Astrocyte (in vitro differentiated cells and primary cell): ENCODE data around the gene PROKR1. TPM values are rescaled to one million over a fixed set of nuclear protein-coding genes. Genes with fewer than 3 reads are reported as not detected.

Experiments used
- DNase-seq: peaks from one replicate; pipeline ENCODE4 v3.0.0-alpha.2; 2010; ENCODE audit warnings: low read depth
- FAIRE-seq: peaks from 2 replicates; lab custom pipeline; 2011; peaks lifted over from hg19 to GRCh38; lab: Jason Lieb, UNC
- H2AFZ ChIP-seq: 2 replicates; pipeline ENCODE4 v1.6.0; 2012; ENCODE audit warnings: low read depth, low read length, inconsistent platforms
- H3K27ac ChIP-seq: 2 replicates; pipeline ENCODE4 v1.5.1; 2011; ENCODE audit warnings: low read depth, low read length, inconsistent platforms
- H3K27me3 ChIP-seq: 2 replicates; pipeline ENCODE4 v1.6.0; 2011; ENCODE audit warnings: low read length, inconsistent platforms; ENCODE audit not compliant: insufficient read depth
- H3K36me3 ChIP-seq: 2 replicates; pipeline ENCODE4 v1.5.1; 2011; ENCODE audit warnings: low read length, inconsistent platforms; ENCODE audit not compliant: insufficient read depth
- H3K4me1 ChIP-seq: 2 replicates; pipeline ENCODE4 v1.5.1; 2011; ENCODE audit warnings: low read length, inconsistent platforms; ENCODE audit not compliant: insufficient read depth
- H3K4me2 ChIP-seq: 2 replicates; pipeline ENCODE4 v1.6.0; 2012; ENCODE audit warnings: low read length, inconsistent platforms
- H3K4me3 ChIP-seq: 2 replicates; pipeline ENCODE4 v1.5.1; 2011; ENCODE audit warnings: low read depth, mild to moderate bottlenecking, low read length, inconsistent platforms; ENCODE audit not compliant: insufficient read depth
- H3K79me2 ChIP-seq: 2 replicates; pipeline ENCODE4 v1.6.0; 2012; ENCODE audit warnings: mild to moderate bottlenecking, low read length, inconsistent platforms; ENCODE audit not compliant: insufficient read depth
- H3K9ac ChIP-seq: 2 replicates; pipeline ENCODE4 v1.6.0; 2012; ENCODE audit warnings: mild to moderate bottlenecking, low read length, inconsistent platforms
- H3K9me3 ChIP-seq: 2 replicates; pipeline ENCODE4 v1.5.1; 2012; ENCODE audit warnings: low read depth, mild to moderate bottlenecking, low read length, inconsistent platforms; ENCODE audit not compliant: insufficient read depth
- H4K20me1 ChIP-seq: 2 replicates; pipeline ENCODE4 v1.6.0; 2012; ENCODE audit warnings: low read length, inconsistent platforms; ENCODE audit not compliant: insufficient read depth
- H3K27ac Mint-ChIP-seq: one replicate; pipeline ENCODE4 v1.8.0; 2021; ENCODE audit warnings: mild to moderate bottlenecking, mixed read lengths; ENCODE audit not compliant: unreplicated experiment
- H3K27me3 Mint-ChIP-seq: one replicate; pipeline ENCODE4 v1.8.0; 2021; ENCODE audit warnings: low read depth, mixed read lengths; ENCODE audit not compliant: unreplicated experiment
- H3K36me3 Mint-ChIP-seq: one replicate; pipeline ENCODE4 v1.8.0; 2021; ENCODE audit warnings: low read depth, mixed read lengths; ENCODE audit not compliant: unreplicated experiment
- H3K4me1 Mint-ChIP-seq: one replicate; pipeline ENCODE4 v1.8.0; 2021; ENCODE audit warnings: low read depth, mixed read lengths; ENCODE audit not compliant: unreplicated experiment
- H3K4me3 Mint-ChIP-seq: one replicate; pipeline ENCODE4 v1.8.0; 2021; ENCODE audit warnings: mild to moderate bottlenecking, moderate library complexity, mixed read lengths; ENCODE audit not compliant: unreplicated experiment
- H3K9me3 Mint-ChIP-seq: one replicate; pipeline ENCODE4 v1.8.0; 2021; ENCODE audit warnings: mild to moderate bottlenecking, mixed read lengths; ENCODE audit not compliant: unreplicated experiment
- EZH2 ChIP-seq: IDR thresholded peaks from 2 replicates; pipeline ENCODE4 v1.6.1; 2012; ENCODE audit warnings: mild to moderate bottlenecking, low read length, inconsistent platforms; ENCODE audit not compliant: insufficient read depth
- total RNA-seq: library from RNA; stranded (reverse); gene quantifications from 2 replicates; pipeline ENCODE4 v1.2.1, GENCODE V29; 2021
- TF ChIP-seq, protein P1 (sequence below): IDR thresholded peaks from 2 replicates; pipeline ENCODE4 v1.5.1; 2011; ENCODE audit warnings: low read depth, mild to moderate bottlenecking, inconsistent platforms, low read length, moderate library complexity; ENCODE audit not compliant: insufficient read depth

Gene PROKR1
- total RNA-seq, 1 donor from 2014 or later, result 0.05 TPM

GRCh38 chr2:68653034-68653433 lies 9.7 kb downstream of the PROKR1 start:
- Histone ChIP-seq H4K20me1 (no peaks in the 10 kb centered on the region), H2AFZ (no peak overlapping the region), H3K27me3 (peaks cover 15% of the 10 kb centered on the region), H3K79me2 (no peaks in the 10 kb centered on the region), H3K36me3 (no peaks in the 10 kb centered on the region), H3K9ac (no peak overlapping the region), H3K27ac (no peak overlapping the region), H3K4me1 (peaks cover 14% of the 10 kb centered on the region), H3K9me3 (peaks cover 3% of the 10 kb centered on the region), H3K4me2 (peak overlapping the region; percentile 74), H3K4me3 (no peak overlapping the region)
- peak overlapping the region; percentile 28 for H3K27ac Mint-ChIP-seq
- H3K4me1 Mint-ChIP-seq, result peaks cover 11% of the 10 kb centered on the region
- H3K27me3 Mint-ChIP-seq, result peaks cover 19% of the 10 kb centered on the region
- no peak overlapping the region for H3K4me3 Mint-ChIP-seq
- DNase-seq (peak; percentile 13), FAIRE-seq (no peak)
- H3K9me3 Mint-ChIP-seq, result peaks cover 1% of the 10 kb centered on the region
- H3K36me3 Mint-ChIP-seq, result no peaks in the 10 kb centered on the region
- TF ChIP-seq, protein P1, sequence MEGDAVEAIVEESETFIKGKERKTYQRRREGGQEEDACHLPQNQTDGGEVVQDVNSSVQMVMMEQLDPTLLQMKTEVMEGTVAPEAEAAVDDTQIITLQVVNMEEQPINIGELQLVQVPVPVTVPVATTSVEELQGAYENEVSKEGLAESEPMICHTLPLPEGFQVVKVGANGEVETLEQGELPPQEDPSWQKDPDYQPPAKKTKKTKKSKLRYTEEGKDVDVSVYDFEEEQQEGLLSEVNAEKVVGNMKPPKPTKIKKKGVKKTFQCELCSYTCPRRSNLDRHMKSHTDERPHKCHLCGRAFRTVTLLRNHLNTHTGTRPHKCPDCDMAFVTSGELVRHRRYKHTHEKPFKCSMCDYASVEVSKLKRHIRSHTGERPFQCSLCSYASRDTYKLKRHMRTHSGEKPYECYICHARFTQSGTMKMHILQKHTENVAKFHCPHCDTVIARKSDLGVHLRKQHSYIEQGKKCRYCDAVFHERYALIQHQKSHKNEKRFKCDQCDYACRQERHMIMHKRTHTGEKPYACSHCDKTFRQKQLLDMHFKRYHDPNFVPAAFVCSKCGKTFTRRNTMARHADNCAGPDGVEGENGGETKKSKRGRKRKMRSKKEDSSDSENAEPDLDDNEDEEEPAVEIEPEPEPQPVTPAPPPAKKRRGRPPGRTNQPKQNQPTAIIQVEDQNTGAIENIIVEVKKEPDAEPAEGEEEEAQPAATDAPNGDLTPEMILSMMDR, result no peak
- no peak for TF ChIP-seq EZH2

GRCh38 chr2:68653538-68653982 lies 10.2 kb downstream of the PROKR1 start:
- peak overlapping the region; percentile 74 for H3K4me2 ChIP-seq
- Mint-ChIP-seq H3K27me3 (peaks cover 21% of the 10 kb centered on the region), H3K4me1 (peaks cover 11% of the 10 kb centered on the region), H3K9me3 (peaks cover 1% of the 10 kb centered on the region), H3K27ac (peak overlapping the region; percentile 59), H3K4me3 (no peak overlapping the region), H3K36me3 (no peaks in the 10 kb centered on the region)
- no peak for TF ChIP-seq EZH2
- TF ChIP-seq, protein P1, result no peak
- DNase-seq, result peak; percentile 90
- no peak overlapping the region for H2AFZ ChIP-seq
- H3K9ac ChIP-seq, result no peak overlapping the region
- FAIRE-seq, result no peak
- H3K79me2 ChIP-seq, result no peaks in the 10 kb centered on the region
- H3K4me1 ChIP-seq, result peaks cover 14% of the 10 kb centered on the region
- no peak overlapping the region for H3K27ac ChIP-seq
- no peaks in the 10 kb centered on the region for H4K20me1 ChIP-seq
- no peaks in the 10 kb centered on the region for H3K36me3 ChIP-seq
- peaks cover 12% of the 10 kb centered on the region for H3K27me3 ChIP-seq
- H3K4me3 ChIP-seq, result no peak overlapping the region
- H3K9me3 ChIP-seq, result peaks cover 3% of the 10 kb centered on the region

DNA sequence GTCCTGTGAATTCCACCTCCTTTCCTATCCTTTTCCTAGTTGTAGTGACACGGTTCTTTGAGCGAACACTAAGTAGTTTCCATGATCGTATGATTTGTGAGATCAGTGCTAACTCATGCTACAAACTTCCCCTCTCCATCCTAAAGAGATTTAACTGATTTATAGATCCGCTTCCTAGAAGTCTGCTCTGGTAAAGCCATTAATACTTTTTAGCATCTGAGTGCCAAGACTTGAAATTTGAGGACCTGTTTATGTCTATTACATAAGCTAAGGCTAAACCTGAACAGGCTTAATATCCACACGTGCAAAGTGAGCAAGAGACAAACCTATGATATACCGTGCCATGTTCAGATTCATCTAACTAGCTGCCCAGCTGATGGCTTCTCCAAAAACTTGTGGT lies 14.9 kb downstream of the PROKR1 start:
- no peak overlapping the region for H3K27ac Mint-ChIP-seq
- peaks cover 2% of the 10 kb centered on the region for H3K36me3 Mint-ChIP-seq
- peaks cover 8% of the 10 kb centered on the region for H3K4me1 Mint-ChIP-seq
- H3K4me3 ChIP-seq, result no peak overlapping the region
- H4K20me1 ChIP-seq, result no peaks in the 10 kb centered on the region
- no peaks in the 10 kb centered on the region for H3K79me2 ChIP-seq
- H3K27ac ChIP-seq, result no peak overlapping the region
- H3K4me1 ChIP-seq, result peaks cover 11% of the 10 kb centered on the region
- H2AFZ ChIP-seq, result no peak overlapping the region
- no peak for FAIRE-seq
- H3K4me3 Mint-ChIP-seq, result no peak overlapping the region
- H3K9me3 Mint-ChIP-seq, result peaks cover 1% of the 10 kb centered on the region
- peaks cover 15% of the 10 kb centered on the region for H3K27me3 ChIP-seq
- H3K36me3 ChIP-seq, result no peaks in the 10 kb centered on the region
- H3K9me3 ChIP-seq, result peaks cover 3% of the 10 kb centered on the region
- H3K4me2 ChIP-seq, result no peak overlapping the region
- no peak overlapping the region for H3K9ac ChIP-seq
- no peak for DNase-seq
- peaks cover 10% of the 10 kb centered on the region for H3K27me3 Mint-ChIP-seq
- no peak for TF ChIP-seq EZH2
- TF ChIP-seq, protein P1, result no peak
